Measurements from ENCODE around the gene MYEF2.

GRCh38 chr15:48132874-48133273 is 45.2 kb downstream of the MYEF2 start:
- TF ChIP-seq EZH2 (IDR thresholded peaks at IDR 0.05; ENCODE audit: insufficient read depth, low read length), result no peak
- no peak for TF ChIP-seq CTCF (IDR thresholded peaks at IDR 0.05; ENCODE audit: insufficient read depth, low read depth, low read length)

Measured in astrocyte (in vitro differentiated cells and primary cell).